Large intestine (tissue), 3 donors: Measurements from ENCODE around the gene ALOX15B. TPM values are rescaled to one million over a fixed set of nuclear protein-coding genes. Genes with fewer than 3 reads are reported as not detected.

Experiments
- DNase-seq, 2 donors: peaks; one replicate each; pipeline versions ENCODE4 v3.0.0 to v3.0.0-alpha.2; 2013
- H3K27ac ChIP-seq: one replicate; pipeline ENCODE4 v1.5.1; 2013; ENCODE audit warnings: low read length
- H3K27me3 ChIP-seq: 2 replicates; pipeline ENCODE4 v1.6.1; 2013; ENCODE audit warnings: low read length; ENCODE audit not compliant: control insufficient read depth, insufficient read depth
- H3K36me3 ChIP-seq: 2 replicates; pipeline ENCODE4 v1.6.1; 2013; ENCODE audit warnings: low read length; ENCODE audit not compliant: control insufficient read depth, insufficient read depth
- H3K4me1 ChIP-seq: one replicate; pipeline ENCODE4 v1.6.1; 2013; ENCODE audit warnings: low read length; ENCODE audit not compliant: control insufficient read depth, insufficient read depth
- H3K4me3 ChIP-seq: one replicate; pipeline ENCODE4 v1.5.1; 2013; ENCODE audit warnings: low read length
- H3K9me3 ChIP-seq: one replicate; pipeline ENCODE4 v1.6.1; 2013; ENCODE audit warnings: mild to moderate bottlenecking, low read depth, low read length, moderate library complexity; ENCODE audit not compliant: control insufficient read depth
- WGBS: methylation state at CpG from one replicate; pipeline ENCODE4 v1.1.5; 2013; ENCODE audit warnings: low lambda C conversion rate; ENCODE audit not compliant: insufficient coverage; 5-methylcytosine and 5-hydroxymethylcytosine counted together
- polyA plus RNA-seq: library from polyadenylated mRNA; unstranded; fragments of 120-200 nt; gene quantifications from one replicate; pipeline ENCODE4 v1.2.1, GENCODE V29; 2013

Gene ALOX15B
- polyA plus RNA-seq, 1 donor = 0.46 TPM

- H3K4me3 ChIP-seq = no peak overlapping the region
- no peaks in the 10 kb centered on the region for H3K36me3 ChIP-seq
- no peaks in the 10 kb centered on the region for H3K9me3 ChIP-seq
- H3K27me3 ChIP-seq = peaks cover 78% of the 10 kb centered on the region
- DNase-seq = no peak
- H3K4me1 ChIP-seq = peaks cover 10% of the 10 kb centered on the region
- no peak overlapping the region for H3K27ac ChIP-seq
- WGBS = no CpG with 5 or more reads among the region's 28 CpGs
Measured at GRCh38 chr17:8063761-8064534, 25.1 kb downstream of the ALOX15B start.

GRCh38 chr17:8064561-8065019, 25.7 kb downstream of the ALOX15B start:
- H3K27me3 ChIP-seq = peaks cover 71% of the 10 kb centered on the region
- no peak for DNase-seq
- no peak overlapping the region for H3K4me3 ChIP-seq
- H3K36me3 ChIP-seq = no peaks in the 10 kb centered on the region
- no peaks in the 10 kb centered on the region for H3K9me3 ChIP-seq
- H3K27ac ChIP-seq = no peak overlapping the region
- peaks cover 16% of the 10 kb centered on the region for H3K4me1 ChIP-seq
- no CpG with 5 or more reads among the region's 6 CpGs for WGBS

GRCh38 chr17:8066841-8067775, 28.2 kb downstream of the ALOX15B start:
- Histone ChIP-seq H3K27ac (no peak overlapping the region), H3K4me1 (peaks cover 18% of the 10 kb centered on the region), H3K9me3 (no peaks in the 10 kb centered on the region), H3K27me3 (peaks cover 68% of the 10 kb centered on the region), H3K4me3 (no peak overlapping the region), H3K36me3 (no peaks in the 10 kb centered on the region)
- WGBS = no CpG with 5 or more reads among the region's 15 CpGs
- DNase-seq = no peak

- H3K27ac ChIP-seq = no peak overlapping the region
- no peak for DNase-seq
Measured at GRCh38 chr17:8067806-8068205, 28.9 kb downstream of the ALOX15B start.

GRCh38 chr17:8068736-8069586, 30.1 kb downstream of the ALOX15B start:
- Histone ChIP-seq H3K27ac (peak overlapping the region; percentile 30), H3K27me3 (peaks cover 69% of the 10 kb centered on the region), H3K4me3 (no peak overlapping the region), H3K36me3 (no peaks in the 10 kb centered on the region), H3K4me1 (peaks cover 34% of the 10 kb centered on the region), H3K9me3 (peaks cover 6% of the 10 kb centered on the region)
- 20% methylated on average over 1 of the region's 9 CpGs for WGBS
- DNase-seq = no peak

More at GRCh38 chr17:8067806-8068205, 28.9 kb downstream of the ALOX15B start:
- Histone ChIP-seq H3K4me1 (peaks cover 22% of the 10 kb centered on the region), H3K4me3 (no peak overlapping the region), H3K36me3 (no peaks in the 10 kb centered on the region), H3K27me3 (peaks cover 68% of the 10 kb centered on the region), H3K9me3 (peaks cover 5% of the 10 kb centered on the region)
- WGBS = no CpG with 5 or more reads among the region's 4 CpGs

GRCh38 chr17:8069587-8069860, 30.7 kb downstream of the ALOX15B start:
- Histone ChIP-seq H3K4me3 (no peak overlapping the region), H3K36me3 (no peaks in the 10 kb centered on the region), H3K9me3 (peaks cover 6% of the 10 kb centered on the region), H3K4me1 (peaks cover 36% of the 10 kb centered on the region), H3K27me3 (peaks cover 71% of the 10 kb centered on the region), H3K27ac (no peak overlapping the region)
- WGBS = 0% methylated on average over 1 of the region's 3 CpGs
- DNase-seq = peak in 1 of 2 donors; percentile 53

GRCh38 chr17:8071496-8071895, 32.6 kb downstream of the ALOX15B start:
- no CpG with 5 or more reads among the region's 12 CpGs for WGBS
- Histone ChIP-seq H3K4me3 (no peak overlapping the region), H3K4me1 (peaks cover 36% of the 10 kb centered on the region), H3K27ac (no peak overlapping the region), H3K9me3 (peaks cover 6% of the 10 kb centered on the region), H3K36me3 (no peaks in the 10 kb centered on the region), H3K27me3 (peaks cover 76% of the 10 kb centered on the region)
- no peak for DNase-seq

GRCh38 chr17:8072341-8072728, 33.5 kb downstream of the ALOX15B start:
- WGBS = no CpG with 5 or more reads among the region's 28 CpGs
- Histone ChIP-seq H3K27me3 (peaks cover 76% of the 10 kb centered on the region), H3K9me3 (peaks cover 6% of the 10 kb centered on the region), H3K36me3 (no peaks in the 10 kb centered on the region), H3K27ac (no peak overlapping the region), H3K4me3 (no peak overlapping the region), H3K4me1 (peaks cover 36% of the 10 kb centered on the region)
- no peak for DNase-seq

GRCh38 chr17:8072729-8073461, 34.0 kb downstream of the ALOX15B start:
- peaks cover 73% of the 10 kb centered on the region for H3K27me3 ChIP-seq
- DNase-seq = peak in 1 of 2 donors; percentile 39
- peaks cover 6% of the 10 kb centered on the region for H3K9me3 ChIP-seq
- H3K27ac ChIP-seq = no peak overlapping the region
- H3K4me3 ChIP-seq = no peak overlapping the region
- no CpG with 5 or more reads among the region's 40 CpGs for WGBS
- no peaks in the 10 kb centered on the region for H3K36me3 ChIP-seq
- peaks cover 36% of the 10 kb centered on the region for H3K4me1 ChIP-seq
